CD4-positive, alpha-beta T cell treated with Interferon gamma for 1 hour (primary cell): Measurements from ENCODE around the gene SP3.
"Not testable (repeated sequence)": the region's sequence is repeated elsewhere in the genome, so short reads cannot be mapped to it uniquely, and the experiment has no call there.

Experiments
- DNase-seq: peaks from one replicate; pipeline ENCODE4 v3.0.0-alpha.2; 2020

The SP3 gene

DNA sequence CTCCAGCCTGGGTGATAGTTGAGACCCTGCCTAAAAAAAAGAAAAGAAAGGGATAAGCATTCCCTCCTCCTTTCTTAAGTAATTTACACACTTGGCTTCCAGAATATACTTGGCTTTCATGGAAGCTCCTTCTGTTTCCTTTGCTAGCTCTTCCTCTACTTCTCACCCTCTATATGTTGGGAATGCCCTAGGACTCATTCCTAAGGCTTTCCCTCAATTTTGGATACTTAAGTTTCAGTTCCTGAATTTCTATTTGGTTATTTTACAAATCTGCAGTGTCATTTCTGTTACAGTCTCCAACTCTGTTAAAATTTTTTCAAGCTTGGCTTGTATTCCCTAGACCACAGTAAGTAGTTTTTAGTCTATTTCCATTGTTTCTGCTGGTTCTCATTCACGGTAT is 23.6 kb downstream of the SP3 start:
- DNase-seq, result no peak

DNA sequence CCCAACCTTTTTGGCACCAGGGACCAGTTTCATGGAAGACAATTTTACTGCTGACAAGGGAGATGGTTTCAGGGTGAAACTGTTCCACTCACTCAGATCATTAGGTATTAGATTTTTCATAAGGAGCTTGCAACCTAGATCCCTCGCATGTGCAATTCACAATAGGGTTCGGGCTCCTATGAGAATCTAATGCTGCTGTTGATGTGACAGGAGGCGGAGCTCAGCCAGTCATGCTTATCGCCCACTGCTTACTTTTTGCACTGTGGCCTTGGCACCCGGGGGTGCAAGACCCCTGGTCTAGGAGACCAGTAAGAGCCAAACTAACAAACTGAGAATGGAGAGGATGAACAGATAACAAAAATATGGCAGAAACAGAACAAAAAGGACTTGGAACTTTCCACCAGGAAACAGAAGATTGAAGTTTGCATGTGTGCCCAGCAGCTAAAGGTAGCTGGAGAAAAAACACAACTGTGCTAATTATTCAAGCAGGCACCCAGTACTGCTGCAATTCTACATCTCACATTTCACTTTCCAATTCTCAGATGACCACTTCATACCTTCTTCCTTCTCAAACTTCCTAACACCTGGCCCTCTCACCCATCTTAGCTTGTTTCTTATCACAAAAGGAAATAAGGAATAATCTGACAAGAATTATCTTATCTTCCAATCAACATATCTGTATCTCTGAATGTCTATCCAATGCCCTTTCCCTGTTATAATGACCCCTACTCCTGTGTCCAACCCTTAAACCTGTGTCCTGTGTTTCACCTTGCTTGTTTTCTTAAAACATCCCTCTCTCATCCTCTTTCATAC is 24.8 kb downstream of the SP3 start:
- DNase-seq, result no peak

DNA sequence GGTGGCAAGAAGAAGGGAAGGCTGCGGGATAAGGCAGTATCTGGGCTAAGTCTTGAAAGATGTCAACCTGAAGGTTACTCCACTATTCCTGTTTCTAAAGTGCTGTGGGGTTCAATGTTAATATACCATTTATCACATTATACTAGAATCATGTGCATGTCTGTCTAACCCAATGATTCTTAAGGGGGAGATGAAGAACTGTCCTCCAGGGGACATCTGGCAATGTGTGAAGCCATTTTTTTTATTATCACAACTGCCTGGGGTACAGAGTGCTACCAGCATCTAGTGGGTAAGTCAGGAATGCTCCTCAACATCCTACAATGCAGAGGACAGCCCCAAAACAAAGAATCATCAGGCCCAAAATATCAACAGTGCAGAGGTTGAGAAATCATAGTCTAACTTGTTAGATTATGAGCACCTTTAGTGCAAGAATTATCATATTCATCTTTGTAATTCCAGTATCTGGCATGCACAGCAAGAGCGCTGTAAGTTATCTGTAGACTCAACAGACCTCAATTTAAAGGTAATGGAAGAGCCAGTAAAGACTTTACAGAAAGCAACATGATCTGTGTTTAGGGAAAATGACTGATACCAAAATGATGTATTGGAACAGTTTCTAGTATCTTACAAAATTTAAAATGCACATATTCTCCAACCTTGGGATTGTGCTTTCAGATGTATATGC is 26.3 kb downstream of the SP3 start:
- no peak for DNase-seq

DNA sequence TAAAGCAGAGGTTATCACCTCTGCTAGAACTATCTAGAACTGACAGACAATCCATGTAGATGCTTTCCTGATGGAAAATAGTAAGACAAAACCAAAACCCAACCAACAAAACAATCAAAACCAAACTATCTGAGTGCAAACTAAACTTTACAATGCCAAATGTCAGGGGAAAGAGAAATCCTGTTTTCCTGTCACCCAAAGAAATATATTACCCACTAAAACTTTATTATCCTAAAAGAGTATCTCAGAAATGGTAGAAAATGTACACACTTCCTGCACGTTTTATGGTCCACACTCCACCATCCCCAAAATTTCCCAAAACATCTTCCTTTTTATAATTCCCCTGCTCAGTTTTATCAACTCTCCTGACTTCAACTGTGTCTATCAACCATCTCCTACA is 29.9 kb downstream of the SP3 start:
- no peak for DNase-seq

DNA sequence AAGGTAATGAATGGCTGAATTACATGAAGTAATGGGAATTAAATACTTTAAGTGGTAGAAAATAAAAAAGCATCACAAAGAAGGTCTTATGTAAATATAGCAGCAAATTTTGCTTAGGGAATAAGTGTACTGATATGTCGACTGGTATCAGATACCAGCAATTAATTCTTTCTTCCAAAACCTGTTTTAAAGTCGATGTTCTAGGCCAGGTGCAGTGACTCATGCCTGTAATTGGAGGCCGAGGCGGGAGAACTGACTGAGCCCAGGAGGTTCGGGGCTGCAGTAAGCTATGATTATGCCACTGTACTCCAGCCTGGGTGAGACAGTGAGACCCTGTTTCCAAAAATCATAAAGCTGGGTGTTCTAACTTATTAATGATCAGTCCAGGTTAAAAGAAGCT is 30.3 kb downstream of the SP3 start:
- DNase-seq, result no peak

DNA sequence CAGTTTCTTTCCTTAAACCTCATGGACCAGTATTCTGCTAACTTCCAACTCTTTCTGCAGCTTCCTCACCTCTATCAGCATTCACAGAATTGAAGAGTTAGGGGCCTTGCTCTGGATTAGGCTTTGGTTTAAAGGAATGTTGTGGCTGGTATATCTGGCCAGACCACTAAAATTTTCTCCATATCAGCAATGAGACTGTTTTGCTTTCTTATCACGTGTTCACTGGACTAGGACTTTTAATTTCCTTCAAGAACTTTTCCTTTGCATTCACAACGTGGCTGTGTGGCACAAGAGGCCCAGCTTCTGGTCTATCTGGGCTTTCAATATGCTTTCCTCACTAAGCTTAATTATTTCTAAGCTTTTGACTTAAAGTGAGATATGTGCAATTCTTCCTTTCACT is 33.4 kb downstream of the SP3 start:
- no peak for DNase-seq

DNA sequence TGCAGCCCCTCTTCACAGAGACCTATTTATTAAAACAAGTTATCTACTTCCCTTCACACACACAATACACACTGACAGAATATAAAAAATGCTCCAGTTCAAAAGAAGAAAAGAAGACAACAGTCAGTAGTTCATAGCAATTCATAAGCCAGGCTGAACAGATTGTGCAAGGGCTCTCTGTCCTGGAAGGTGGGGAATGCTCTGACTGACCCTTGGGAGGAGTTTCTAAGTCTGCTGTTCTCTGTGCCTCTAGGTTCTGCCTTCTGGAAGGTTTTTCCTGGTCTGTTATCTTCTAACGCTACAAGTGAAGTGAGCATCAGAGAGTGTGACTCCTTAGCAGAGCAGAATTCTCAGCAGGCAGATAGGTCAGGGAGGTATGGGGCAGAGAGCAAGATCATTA is 35.7 kb downstream of the SP3 start:
- no peak for DNase-seq

DNA sequence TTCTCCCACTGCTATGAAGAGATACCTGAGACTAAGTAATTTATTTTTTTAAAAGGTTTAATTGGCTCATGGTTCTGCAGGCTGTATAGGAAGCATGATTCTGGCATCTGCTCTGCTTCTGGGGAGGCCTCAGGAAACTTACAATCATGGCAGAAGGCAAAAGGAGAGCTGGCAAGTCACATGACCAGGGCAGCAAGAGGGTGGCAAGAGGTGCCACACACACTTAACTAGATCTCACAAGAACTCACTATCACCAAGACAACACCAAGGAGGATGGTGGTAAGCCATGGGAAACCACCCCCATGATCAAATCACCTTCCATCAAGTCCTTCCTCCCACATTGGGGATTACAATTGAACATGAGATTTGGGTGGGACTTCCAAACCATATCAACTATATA is 38.3 kb downstream of the SP3 start:
- DNase-seq, result no peak

DNA sequence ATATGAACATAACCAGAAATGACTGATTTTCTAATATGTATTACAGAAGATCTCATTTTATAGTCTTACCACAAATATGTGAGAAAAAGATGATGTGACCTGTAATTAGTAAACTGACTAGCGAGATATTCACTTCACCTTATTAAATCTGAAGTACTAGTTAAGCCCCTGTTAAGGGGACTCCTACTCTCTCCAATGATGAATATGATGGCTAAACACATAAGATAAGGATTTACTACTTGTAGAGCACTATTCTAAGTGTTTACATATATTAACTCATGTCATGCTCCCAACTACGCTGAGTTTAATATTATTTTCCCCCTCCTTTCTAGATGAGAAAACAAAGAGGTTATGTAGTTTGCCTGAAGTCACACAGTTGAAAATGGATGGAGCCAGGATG is 40.9 kb downstream of the SP3 start:
- DNase-seq, result no peak

DNA sequence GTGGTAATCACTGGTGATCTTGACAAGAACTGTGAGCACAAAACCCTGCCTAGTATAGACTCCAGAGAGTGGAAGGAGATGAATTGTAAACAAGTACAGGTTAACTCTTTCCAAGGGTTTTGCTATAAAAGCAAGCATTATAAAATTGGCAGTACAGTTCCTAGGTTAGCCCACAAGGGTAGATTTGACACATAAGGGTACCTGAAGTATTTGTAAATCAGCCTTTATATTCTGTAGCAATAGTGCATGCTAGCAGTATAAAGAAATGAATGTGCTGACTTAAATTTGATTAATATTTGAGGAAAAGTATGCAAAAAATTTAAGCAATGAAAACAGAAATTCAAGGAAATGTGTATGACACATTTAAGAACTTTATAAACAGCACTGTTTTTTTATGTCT is 42.4 kb downstream of the SP3 start:
- no peak for DNase-seq

DNA sequence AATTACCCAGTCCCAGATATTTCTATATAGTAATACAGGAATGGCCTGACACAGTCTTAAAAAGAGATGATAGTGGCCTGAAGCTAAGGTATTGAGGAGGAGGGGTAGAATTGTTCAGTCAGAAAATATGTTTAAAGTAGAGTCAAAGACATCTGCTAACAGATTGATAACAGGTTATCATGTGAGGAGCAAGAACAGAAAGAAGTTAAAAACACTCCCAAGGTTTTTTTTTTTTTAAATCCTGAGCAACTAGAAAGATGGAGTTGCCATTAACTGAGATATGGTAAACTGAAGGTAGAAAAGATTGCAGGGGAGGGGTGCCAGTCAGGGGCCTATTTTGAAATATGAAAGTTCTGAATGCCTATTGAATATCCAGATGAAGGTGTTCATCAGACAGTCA is 43.1 kb downstream of the SP3 start:
- DNase-seq, result no peak

DNA sequence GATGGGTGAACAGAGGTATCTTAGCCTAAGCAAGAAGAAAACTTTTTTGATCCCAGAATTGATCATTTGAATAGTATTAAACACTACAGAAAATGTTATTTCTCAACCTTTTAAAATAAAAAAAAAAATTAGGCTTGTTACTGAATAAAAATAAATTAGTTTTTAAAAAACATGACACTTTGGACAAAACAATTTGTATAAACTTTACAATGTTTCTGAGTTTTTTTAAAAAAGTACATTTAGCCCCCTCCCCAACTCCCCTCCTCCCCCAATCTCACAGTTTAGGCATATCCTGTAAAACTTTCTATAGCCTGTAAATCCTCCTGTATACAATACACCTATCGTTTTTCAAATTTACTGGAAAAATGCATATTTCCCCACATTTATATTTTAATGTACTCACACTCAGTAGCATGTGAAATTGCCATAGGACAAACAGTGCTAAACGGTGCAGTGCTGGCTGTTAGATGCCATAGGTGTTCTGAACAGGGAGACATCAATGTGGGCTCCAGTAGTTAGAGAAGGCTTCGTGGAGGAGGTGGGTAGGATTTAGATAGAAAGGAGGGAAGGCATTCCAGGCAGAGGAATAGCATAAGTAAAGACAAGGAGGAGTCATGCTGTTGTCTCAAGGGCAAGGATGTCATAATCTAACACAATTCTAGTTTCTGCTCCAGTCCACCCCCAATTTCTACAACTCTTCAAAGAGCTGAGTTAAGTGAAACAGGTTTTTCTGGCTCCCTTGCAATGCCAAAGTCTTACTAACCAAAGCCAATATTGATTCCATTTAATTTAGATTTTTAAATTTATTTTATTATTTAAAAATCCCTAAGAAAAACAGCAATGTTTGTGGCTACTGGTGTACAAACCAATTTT is 50.9 kb downstream of the SP3 start:
- DNase-seq, result no peak

DNA sequence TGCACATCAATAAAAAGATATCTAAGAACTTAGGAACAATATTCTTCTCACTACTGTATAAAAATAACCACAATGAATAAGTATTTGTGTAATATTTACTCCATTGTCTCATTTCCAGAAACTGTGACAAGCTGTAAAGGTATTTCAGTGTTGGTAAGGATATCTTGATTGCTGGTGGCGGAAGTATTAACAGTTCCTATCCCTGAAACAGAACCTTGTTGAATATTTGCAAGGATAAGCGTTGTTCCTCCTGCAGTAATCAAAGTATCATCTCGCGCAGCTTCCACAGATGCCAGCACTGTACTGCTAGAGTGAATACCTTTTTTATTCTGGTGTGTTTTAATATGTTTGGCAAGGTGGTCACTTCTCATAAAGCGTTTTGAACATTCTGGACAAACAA is 55.3 kb downstream of the SP3 start:
- DNase-seq, result no peak

DNA sequence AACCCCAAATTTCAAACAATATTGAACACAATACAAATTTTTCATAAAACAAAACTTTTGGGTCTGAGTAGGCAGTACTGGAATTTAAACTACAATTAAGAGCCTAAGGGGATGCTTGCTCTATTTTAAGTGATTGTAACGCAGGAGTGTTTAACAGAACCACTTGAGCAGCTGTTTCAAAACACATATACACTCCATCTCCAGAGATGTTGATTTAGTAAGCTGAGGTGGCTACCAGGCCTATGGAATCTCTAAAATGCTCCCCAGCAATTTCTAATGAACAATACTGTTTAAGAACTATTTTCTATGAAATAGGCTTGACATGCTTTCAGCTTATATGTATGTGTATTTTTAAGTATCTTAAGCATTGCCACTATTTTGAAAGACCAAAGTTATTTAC is 58.5 kb downstream of the SP3 start:
- no peak for DNase-seq

DNA sequence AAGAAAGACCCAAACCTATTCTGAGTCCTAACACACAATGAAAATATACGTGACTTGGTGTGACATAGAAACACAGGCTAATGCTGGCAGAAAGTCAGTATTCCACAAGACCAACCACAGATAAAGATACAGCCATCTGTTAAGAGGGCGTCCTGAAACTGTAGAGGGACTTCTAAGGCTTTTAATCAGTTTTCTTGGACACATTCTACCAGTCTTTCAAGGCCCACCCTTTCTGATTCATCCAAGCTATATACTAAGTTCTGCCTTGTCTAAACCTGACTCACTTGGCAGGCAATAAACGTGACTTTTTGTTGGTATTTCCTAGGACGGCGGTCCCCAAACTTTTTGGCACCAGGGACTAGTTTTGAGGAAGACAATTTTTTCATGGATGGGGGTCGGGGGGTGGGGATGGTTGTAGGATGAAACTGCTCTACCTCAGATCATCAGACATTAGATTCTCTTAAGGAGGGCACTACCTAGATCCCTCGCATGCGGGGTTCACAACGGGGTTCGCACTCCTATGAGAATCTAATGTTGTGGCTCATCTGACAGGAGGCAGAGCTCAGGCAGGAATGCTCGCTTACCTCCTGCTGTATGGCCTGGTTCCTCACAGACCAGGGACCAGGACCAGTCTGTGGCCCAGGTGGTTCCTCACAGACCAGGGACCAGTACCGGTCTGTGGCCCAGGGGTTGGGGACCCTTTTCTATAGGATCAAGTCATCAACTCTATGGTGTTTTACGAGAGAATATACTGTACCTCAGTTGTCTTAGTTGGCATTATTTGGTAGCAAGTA is 61.4 kb downstream of the SP3 start:
- no peak for DNase-seq

DNA sequence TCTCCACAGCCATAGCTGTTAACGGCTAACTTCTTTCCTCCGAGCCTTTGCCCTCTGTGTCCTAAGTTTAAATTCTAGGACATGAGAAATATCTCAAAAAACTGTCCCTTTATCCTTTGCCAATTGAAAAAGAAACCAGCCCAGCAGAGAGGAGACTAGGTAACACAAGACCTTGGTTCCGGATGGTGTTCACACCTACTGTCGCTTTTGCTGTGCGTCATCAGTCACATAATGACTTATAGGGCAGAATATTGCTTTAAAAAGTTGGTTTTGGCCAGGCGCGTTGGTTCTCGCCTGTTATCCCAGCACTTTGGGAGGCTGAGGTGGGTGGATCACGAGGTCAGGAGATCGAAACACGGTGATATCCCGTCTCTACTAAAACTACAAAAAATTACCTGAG is 66.2 kb downstream of the SP3 start:
- DNase-seq, result no peak

DNA sequence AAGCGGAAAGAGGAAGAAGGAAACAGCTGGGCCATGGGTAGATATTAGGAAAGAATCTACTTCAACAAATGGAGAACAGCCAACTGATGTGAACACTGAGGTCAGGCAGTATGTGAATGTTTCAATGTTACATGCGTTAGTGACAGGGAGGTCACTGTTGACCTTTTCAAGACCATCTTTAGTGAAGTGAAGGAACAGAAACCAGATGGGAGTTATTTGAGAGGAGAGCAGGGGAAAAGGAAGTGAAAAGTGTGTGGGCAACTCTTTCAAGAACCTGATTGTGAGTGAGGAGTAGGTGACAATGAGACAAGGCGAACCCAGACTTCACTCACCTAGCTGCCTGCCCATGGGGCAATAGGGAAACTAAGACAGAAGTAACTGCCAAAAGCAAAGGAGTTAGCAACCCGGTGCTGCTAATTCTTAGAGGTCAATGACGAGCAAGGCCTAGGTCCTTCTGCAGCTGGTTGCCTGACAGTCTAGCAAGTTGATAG is 67.0 kb downstream of the SP3 start:
- DNase-seq, result no peak

DNA sequence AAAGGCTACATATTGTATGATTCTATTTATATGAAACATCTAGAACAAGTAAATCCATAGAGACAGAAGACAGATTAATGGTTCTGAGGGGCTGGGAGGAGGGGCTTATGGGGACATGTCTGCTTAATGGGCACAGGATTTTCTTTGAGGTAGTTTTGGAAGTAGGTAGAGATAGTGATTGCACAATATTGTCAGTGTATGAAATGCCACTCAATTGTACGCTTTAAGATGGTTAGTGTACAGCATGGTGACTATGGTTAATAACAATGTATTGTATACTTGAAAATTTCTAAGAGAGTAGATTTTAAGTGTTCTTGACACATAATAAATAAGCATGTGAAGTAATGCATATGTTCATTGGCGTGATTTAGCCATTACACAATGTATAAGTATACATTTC is 68.4 kb downstream of the SP3 start:
- no peak for DNase-seq

DNA sequence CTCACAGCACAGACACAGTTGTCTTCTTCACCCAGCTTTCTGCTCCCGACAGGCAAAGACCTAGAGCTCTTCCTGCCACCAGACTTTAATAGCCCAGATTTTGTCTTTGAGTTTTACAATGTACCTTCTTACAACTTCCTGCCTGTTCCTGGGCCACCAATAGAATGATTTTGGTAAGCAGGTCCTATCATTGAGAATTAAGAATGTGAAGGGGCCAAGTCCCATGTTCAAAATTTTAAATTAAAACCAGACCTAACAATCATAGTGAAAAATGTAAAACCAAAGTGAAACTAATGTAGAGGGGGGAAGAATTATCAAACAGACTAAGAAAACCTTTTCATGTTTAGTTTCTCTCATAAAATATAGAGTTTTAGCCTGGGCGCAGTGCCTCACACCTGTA is 72.8 kb downstream of the SP3 start:
- no peak for DNase-seq

DNA sequence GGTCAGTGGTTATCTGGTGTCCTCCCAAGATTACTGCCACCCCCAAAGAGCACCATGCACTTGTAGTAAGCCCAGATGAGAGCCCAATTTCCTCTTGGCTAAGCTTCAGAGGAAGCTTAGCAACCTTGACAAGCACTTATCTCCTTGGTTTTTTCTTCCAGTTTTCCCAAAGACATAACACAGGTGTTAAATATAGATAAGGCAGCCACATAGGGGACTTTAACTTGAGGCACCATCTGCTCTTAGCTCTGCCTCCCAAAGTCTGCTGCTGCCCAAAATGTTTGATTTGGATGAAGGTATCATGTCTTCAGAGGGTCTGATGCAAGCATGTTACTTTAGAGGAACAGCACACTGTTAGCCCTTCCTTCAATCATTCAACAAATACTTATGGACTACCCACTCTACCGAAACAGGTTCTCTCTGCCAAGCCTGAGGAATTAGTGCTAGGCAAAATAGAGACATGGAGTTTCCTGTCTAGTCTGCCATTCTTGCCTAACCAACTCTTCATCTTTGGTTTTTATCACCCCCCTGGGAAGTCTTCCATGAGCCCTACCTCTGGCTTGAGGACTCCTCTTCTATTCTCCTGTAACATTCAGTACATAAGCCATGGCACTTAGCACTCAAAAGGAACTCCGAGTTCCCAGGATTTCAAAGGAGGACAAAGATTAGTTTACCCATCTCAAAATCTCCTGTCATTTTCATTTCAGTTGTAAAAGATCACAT is 73.7 kb downstream of the SP3 start:
- no peak for DNase-seq

DNA sequence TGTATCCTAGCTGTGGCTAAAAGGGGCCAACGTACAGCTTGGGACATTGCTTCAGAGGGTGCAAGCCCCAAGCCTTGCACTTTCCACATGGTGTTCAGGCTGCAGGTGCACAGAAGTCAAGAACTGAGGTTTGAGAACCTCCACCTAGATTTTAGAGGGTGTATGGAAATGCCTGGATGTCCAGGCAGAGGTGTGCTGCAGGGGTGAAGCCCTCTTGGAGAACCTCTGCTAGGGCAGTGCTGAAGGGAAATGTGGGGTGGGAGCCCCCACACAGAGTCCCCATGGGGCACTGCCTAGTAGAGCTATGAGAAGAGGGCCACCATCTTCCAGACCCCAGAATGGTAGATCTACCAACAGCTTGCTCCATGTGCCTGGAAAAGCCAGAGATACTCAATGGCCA is 75.7 kb downstream of the SP3 start:
- DNase-seq, result not testable (repeated sequence)

DNA sequence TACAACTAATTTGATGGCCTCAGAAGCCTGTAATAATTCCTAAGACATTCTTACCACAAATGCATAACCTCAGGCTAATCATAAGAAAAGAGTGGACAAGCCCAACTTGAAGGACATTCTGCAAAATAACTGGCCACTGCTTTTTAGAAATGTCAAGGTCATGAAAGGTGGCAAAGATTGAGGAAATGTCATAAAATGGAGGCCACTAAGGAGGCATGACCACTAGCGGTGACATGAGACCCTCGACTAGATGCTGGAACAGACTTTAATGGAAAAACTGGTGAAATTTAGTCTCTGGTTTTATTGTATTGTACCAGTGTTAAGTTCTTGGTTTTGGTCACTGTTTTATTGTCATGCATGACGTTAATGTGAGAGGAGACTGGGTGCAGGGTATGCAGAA is 78.6 kb downstream of the SP3 start:
- DNase-seq, result no peak
